ENCODE measurements around the gene PHLPP1. TPM values are rescaled to one million over a fixed set of nuclear protein-coding genes. Genes with fewer than 3 reads are reported as not detected.

PHLPP1 gene
- total RNA-seq, 4 donors from 2014 or later = 15.7 to 21.8 (median 20.5) TPM

DNA sequence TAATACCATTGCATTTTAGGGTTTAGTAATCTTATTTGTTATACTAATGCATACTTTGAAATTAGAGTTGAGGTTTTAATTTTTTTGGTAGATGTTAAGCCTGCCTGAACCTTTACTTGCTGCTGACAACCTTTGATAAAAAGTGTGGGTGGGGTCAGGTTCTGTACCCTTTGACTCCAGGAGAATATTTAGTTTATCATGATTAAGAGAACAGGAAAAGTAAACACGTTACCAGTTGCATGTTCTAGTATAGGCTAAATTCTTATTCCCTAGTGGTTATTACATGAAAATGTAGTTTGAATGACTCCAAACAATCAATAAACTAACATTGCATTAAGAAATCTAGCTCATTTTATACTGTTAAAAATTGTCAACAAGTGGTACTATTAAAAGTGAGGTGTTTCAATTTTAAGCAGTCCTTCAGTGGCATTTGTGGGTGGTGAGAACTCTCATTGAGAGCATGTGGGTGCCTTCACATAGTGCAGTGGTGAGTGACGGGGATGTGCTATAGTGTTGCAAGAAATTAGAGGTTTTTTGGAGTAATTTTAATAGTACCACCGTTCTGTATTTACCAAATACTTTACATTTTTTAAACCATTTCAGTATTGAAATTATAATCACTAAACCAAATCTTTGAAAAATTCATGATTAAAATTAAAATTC is 29.9 kb downstream of the PHLPP1 start:
- H3K9me3 ChIP-seq = no peaks in the 10 kb centered on the region
- H3K4me3 ChIP-seq = no peak overlapping the region
- no peak overlapping the region for H3K27ac ChIP-seq
- TF ChIP-seq POLR2A (IDR thresholded peaks at IDR 0.05) = no peak
- TF ChIP-seq, protein P1, sequence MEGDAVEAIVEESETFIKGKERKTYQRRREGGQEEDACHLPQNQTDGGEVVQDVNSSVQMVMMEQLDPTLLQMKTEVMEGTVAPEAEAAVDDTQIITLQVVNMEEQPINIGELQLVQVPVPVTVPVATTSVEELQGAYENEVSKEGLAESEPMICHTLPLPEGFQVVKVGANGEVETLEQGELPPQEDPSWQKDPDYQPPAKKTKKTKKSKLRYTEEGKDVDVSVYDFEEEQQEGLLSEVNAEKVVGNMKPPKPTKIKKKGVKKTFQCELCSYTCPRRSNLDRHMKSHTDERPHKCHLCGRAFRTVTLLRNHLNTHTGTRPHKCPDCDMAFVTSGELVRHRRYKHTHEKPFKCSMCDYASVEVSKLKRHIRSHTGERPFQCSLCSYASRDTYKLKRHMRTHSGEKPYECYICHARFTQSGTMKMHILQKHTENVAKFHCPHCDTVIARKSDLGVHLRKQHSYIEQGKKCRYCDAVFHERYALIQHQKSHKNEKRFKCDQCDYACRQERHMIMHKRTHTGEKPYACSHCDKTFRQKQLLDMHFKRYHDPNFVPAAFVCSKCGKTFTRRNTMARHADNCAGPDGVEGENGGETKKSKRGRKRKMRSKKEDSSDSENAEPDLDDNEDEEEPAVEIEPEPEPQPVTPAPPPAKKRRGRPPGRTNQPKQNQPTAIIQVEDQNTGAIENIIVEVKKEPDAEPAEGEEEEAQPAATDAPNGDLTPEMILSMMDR (IDR thresholded peaks at IDR 0.05) = peak in 1 of 6 experiments; percentile 6
- DNase-seq = no peak
- H3K36me3 ChIP-seq = no peaks in the 10 kb centered on the region
- H3K4me1 ChIP-seq = peaks cover 0 to 33% (median 1%) of the 10 kb centered on the region in 4 donors
- no peaks in the 10 kb centered on the region for H3K27me3 ChIP-seq

DNA sequence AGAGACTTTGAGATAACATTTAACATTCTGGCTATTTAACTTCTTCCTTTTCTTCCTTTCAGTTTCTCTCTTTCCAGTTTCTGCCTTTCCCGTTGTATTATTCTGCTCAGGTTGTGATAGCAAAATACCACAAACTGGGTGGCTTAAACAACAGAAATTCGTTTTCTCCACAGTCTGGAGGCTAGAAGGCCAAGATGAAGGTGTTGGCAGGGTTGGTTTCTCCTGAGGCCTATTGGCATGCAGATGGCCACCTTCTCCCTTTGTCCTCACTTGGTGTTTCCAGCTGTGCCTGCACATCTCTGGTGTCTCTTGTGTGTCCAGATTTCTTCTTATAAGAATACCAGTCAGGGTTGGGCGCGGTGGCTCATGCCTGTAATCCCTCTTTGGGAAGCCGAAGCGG is 34.0 kb downstream of the PHLPP1 start:
- H3K9me3 ChIP-seq = no peaks in the 10 kb centered on the region
- TF ChIP-seq, protein P1 (IDR thresholded peaks at IDR 0.05) = no peak
- TF ChIP-seq POLR2A (IDR thresholded peaks at IDR 0.05) = no peak

DNA sequence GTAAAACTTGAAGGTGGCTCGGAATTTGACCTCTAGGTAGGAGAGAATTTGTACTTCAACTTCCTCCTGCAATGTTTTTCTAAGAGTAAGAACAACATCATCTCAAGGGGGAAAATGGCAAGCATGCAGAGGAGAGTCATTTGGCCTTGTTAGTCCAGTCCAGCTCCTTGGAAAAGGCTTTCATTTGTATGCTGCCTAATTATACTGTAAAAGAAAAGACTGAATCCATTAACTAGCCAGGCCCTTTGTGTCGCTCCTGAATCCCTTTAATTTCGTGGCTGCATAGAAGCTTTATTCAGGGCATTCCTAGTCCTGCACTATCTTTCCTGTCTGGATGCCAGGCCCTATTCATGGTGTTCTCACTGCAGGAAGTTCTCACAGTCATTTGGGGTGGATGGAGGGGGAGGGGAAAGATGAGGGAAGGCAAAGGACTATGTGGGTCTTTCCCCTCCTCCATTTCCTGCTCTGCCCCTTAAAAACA is 36.0 kb downstream of the PHLPP1 start:
- Histone ChIP-seq H3K4me1 (peaks cover 0 to 14% (median 0%) of the 10 kb centered on the region in 4 donors), H3K27ac (no peak overlapping the region), H3K36me3 (no peaks in the 10 kb centered on the region), H3K4me3 (no peak overlapping the region), H3K9me3 (no peaks in the 10 kb centered on the region), H3K27me3 (no peaks in the 10 kb centered on the region)
- TF ChIP-seq, protein P1 (IDR thresholded peaks at IDR 0.05) = no peak
- no peak for TF ChIP-seq POLR2A (IDR thresholded peaks at IDR 0.05)
- DNase-seq = no peak

More for the DNA sequence above, 34.0 kb downstream of the PHLPP1 start:
- Histone ChIP-seq H3K4me3 (no peak overlapping the region), H3K27me3 (no peaks in the 10 kb centered on the region), H3K4me1 (peaks cover 0 to 19% (median 1%) of the 10 kb centered on the region in 4 donors), H3K36me3 (no peaks in the 10 kb centered on the region), H3K27ac (no peak overlapping the region)
- DNase-seq = no peak

DNA sequence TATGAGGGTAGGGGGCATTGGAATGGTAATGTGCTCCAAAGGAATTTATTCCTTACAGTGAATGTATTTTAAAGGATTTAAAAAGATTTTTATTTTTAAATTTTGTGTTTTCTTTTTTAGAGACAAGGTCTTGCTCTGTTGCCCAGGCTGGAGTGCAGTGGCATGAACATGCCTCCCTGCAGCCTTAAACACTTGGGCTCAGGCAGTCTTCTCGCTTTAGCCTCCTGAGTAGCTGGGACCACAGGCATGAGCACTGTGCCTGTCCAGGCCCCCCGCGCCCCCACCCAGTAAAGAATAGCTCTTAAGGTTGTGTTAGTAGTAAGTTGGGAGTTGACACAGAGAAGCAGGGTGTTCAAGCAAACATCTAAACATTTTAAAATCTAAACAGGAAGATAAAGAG is 36.6 kb downstream of the PHLPP1 start:
- H3K4me1 ChIP-seq = peaks cover 0 to 14% (median 0%) of the 10 kb centered on the region in 4 donors
- no peak for DNase-seq
- no peaks in the 10 kb centered on the region for H3K27me3 ChIP-seq
- no peaks in the 10 kb centered on the region for H3K36me3 ChIP-seq
- H3K4me3 ChIP-seq = no peak overlapping the region
- H3K9me3 ChIP-seq = no peaks in the 10 kb centered on the region
- no peak overlapping the region for H3K27ac ChIP-seq
- TF ChIP-seq, protein P1 (IDR thresholded peaks at IDR 0.05) = no peak
- no peak for TF ChIP-seq POLR2A (IDR thresholded peaks at IDR 0.05)

DNA sequence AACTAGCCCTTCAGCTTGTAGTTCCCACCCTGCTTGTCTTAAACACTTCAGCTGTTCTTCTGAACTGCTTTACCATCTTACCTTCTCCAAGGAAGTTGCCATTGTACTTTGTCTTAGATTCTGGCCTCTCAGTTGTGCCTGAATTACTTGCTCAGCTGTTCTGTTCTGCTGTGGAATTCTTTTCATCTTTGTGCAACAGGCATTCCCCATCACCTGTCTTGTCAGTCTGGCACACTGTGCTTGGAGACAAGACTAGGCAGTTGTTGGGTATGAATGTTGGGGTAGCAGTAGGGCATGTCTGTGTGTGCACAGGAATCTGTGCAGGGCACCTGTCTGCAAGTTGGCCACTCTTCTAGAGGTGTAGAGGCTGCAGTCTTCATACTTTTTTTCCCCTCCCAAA is 38.7 kb downstream of the PHLPP1 start:
- Histone ChIP-seq H3K36me3 (no peaks in the 10 kb centered on the region), H3K27me3 (no peaks in the 10 kb centered on the region), H3K27ac (no peak overlapping the region), H3K9me3 (no peaks in the 10 kb centered on the region), H3K4me3 (no peak overlapping the region), H3K4me1 (peaks cover 0 to 14% (median 0%) of the 10 kb centered on the region in 4 donors)
- no peak for TF ChIP-seq POLR2A (IDR thresholded peaks at IDR 0.05)
- TF ChIP-seq, protein P1 (IDR thresholded peaks at IDR 0.05) = no peak
- DNase-seq = no peak

Measured in Peyer's patch (tissue), 4 donors.